AG04449 (cell line): ENCODE measurements around the gene MRPL48.

Experiments used
- CTCF ChIA-PET: fragments of 350-600 bp; formaldehyde crosslinking; extraction: SDS; loops from one replicate; lab custom pipeline; 2021; ENCODE audit warnings: antibody characterized with exemption; lab: Yijun Ruan, JAX
- POLR2A ChIA-PET: fragments of 400-600, 350-600 bp; formaldehyde crosslinking; extraction: SDS; loops from one replicate; lab custom pipeline; 2020; ENCODE audit warnings: antibody characterized with exemption, inconsistent platforms; lab: Yijun Ruan, JAX
- DNase-seq: peaks from one replicate; pipeline ENCODE4 v3.0.0-alpha.2; 2010; ENCODE audit warnings: low read depth, low spot score
- H3K4me3 ChIP-seq: 2 replicates; pipeline ENCODE4 v1.5.1; 2011; ENCODE audit warnings: low read depth, mild to moderate bottlenecking, control low read depth, low read length
- CTCF ChIP-seq: IDR thresholded peaks from one replicate; pipeline ENCODE4 v1.5.1; 2011; ENCODE audit warnings: mild to moderate bottlenecking, moderate library complexity, low read length, control low read depth, inconsistent platforms; ENCODE audit not compliant: insufficient read depth; ENCODE audit errors: missing control alignments

Gene MRPL48

DNA sequence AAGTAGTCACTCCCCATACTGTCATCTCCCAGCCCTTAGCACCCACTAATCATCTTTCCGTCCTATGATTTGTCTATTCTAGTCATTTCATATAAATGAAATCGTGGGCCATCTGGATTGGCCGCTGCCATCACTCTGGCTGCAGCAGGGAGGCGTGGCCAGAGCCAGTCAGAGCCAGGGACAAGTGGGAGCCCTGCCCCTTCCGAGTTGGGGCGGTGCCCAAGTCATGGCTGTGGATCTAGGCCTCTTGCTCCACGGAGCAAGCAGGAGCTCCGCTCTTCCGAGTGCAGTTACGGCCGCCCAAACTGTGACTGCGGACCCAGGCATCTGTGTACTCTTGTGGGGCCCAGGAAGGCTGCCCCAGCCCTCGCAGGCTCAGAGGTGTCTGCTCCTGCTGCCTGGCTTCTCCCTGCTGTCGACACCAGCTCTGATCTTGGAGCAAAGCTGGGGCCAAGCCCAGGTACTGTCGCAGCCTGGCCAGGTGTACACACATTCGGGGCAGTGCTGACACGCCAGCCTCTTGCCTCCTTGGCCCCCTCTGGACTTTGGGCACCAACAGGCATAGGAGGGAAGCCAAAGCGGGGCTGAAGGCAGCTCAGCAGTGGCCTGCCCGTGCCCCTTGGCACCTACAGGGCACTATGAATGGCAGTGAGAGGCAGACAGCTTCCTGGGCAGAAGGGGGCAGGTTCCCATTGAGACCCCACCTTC lies 8.4 kb downstream of the MRPL48 start:
- POLR2A ChIA-PET: interaction anchor here (0.6 kb wide), 1 partner anchor 70 kb away, joined by 3 read pairs; no protein-coding TSS in a partner anchor
- DNase-seq: no peak
- no peak overlapping the region for H3K4me3 ChIP-seq
- CTCF ChIA-PET: no interaction called here
- TF ChIP-seq CTCF: no peak

DNA sequence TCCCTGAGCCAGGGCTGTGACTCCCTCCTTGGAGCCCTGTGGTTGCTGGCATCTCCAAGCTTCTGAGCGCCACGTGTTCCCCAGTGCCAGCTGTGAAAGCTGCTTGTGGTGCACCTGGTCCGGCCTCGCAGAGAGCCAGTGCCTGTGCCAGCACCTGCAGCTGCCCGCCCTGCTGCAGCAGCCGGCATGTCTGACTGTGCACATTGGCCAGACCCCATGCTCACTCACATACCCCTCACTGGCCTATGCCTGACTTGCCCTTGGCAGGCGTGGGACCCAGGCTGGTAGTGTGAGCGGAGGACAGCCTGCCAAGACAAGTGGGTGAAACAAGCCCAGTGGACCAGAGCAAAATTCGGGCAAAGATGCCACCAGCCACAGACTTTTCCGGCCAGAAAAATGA lies 9.8 kb downstream of the MRPL48 start:
- no peak overlapping the region for H3K4me3 ChIP-seq
- ChIA-PET POLR2A (no interaction called here), CTCF (no interaction called here)
- no peak for DNase-seq
- TF ChIP-seq CTCF: no peak

DNA sequence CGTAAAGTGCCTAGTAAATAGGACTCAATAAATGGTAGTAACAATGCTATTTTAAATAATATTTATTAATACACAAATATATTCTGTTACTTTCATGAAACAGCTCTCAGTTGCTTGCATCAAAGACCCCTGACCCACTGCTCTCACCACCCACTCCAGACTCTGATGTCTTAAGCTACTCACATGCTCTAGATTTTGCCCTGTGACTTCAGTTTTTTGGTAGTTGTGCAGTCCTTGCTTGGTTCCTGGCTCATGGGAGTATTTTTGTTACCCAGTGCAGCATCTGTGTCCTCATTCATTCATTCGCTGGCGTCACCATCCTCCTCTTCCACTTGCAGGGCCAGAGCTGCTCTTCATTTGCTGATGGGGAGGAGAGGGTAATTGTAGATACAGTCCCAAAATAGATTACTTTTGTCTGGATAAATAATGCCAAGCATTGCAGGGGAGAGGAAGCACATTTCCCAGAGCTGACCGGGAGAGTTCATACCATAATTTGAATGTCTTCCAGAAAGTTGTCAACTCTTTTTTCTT lies 12.7 kb downstream of the MRPL48 start:
- DNase-seq: no peak
- H3K4me3 ChIP-seq: no peak overlapping the region
- TF ChIP-seq CTCF: no peak
- ChIA-PET CTCF (no interaction called here), POLR2A (interaction anchor here (0.5 kb wide), 1 partner anchor 12 kb away, joined by 3 read pairs; no protein-coding TSS in a partner anchor)

DNA sequence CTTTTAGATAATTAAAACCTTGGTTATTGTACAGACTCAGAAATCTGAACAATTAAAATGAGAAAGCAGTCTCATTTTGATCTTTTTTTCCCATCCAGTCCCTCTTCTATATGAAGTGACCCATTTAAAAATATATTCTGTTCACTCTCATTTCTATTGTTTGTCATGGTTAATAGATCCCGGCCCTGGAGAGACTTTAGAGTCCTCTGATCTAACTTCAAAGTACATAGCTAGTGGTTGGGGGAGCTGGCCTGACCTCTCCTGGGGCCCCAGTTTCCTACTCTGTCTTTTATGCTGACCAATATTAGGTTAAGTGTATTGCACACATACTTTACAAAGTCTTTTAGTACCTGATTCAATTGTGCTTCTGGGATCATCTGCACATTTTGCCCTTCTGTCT lies 13.5 kb downstream of the MRPL48 start:
- DNase-seq: no peak
- TF ChIP-seq CTCF: no peak
- no peak overlapping the region for H3K4me3 ChIP-seq
- ChIA-PET CTCF (interaction anchor here (2.0 kb wide), 1 partner anchor 130 kb away, joined by 5 read pairs; no protein-coding TSS in a partner anchor), POLR2A (no interaction called here)

DNA sequence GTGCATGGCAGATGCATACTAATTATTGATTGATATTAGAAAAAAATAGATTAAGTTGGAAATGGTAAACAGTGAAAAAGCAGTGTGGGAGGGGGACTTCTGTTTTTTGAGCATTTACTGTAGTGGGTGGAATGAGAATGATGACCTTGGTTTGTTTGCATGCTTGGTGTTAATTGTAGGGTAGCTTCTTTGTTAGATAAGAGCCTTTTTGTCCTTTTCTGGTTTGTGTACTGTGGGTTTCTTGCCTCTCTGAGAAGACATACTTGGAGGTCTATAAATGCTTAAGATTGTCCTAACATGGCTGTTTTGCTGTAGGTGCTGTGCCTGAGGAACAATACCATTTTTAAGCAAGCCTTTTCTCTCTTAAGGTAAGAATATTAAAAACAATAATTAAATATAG lies 17.0 kb downstream of the MRPL48 start:
- no peak for TF ChIP-seq CTCF
- POLR2A ChIA-PET: no interaction called here
- CTCF ChIA-PET: no interaction called here
- no peak overlapping the region for H3K4me3 ChIP-seq
- no peak for DNase-seq

DNA sequence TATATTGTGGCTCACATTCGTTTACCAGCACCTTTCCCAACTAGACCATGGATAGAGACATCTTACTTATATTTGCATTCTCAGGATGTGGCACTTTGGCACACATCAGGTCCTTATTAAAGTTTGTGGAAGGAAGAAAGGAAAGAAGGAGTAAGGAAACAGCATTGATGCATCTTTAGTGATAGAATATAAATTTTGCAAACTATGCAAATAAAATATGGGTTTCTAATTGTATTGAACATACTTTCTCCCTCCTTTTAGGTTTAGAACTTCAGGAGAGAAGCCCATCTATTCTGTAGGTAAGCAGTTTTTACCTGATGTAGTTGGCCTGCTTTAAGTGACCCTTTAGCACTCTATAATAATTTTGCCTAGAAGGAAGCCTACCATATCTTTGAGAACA lies 20.4 kb downstream of the MRPL48 start:
- no peak overlapping the region for H3K4me3 ChIP-seq
- ChIA-PET CTCF (no interaction called here), POLR2A (no interaction called here)
- no peak for TF ChIP-seq CTCF
- no peak for DNase-seq
